Measurements from ENCODE around the gene KCNJ11. TPM values are rescaled to one million over a fixed set of nuclear protein-coding genes. Genes with fewer than 3 reads are reported as not detected.

The KCNJ11 gene
- total RNA-seq, 1 experiment from 2014 or later: 0.09 TPM

DNA sequence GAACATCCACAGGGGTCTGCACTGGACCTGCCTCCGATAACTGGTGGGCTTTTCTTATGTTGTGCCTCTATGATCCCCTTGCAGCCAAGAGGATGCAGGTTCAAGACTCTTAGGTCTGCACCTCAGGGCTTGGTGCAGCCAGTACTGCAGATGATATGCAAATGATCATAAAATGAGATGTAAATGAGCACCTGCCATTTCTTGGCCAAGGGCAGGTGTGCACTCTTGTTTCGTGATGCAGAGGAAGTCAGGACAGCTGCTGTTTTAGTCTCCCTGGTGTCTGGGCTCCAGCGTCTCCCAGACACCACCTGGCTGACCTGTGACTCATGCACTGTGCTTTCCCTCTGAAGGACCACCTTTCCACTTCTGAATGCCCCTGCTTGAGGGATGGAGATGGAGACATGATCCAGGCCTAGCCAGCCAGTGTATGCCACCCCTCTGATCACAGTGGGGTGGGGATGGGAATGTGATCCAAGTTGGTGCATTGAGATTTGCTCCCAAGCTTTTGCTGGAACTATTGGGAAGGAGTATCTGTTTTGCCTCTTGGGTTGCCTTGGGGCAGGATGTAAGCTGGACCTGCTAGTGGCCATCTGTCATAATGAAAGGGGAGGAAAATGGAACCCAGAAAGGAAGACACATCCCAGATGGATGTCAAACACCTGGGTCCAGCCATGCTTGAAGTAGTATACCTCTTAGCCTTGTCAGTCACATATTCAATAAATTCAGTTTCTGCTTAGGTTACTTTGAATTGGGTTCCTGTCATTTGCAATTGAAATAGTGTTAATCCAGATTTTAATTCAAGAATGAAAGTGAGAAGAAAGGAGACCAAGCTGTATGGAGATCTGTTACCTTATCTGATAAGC, 3.3 kb upstream of the KCNJ11 start:
- DNase-seq (ENCODE audit: low spot score): no peak

DNA sequence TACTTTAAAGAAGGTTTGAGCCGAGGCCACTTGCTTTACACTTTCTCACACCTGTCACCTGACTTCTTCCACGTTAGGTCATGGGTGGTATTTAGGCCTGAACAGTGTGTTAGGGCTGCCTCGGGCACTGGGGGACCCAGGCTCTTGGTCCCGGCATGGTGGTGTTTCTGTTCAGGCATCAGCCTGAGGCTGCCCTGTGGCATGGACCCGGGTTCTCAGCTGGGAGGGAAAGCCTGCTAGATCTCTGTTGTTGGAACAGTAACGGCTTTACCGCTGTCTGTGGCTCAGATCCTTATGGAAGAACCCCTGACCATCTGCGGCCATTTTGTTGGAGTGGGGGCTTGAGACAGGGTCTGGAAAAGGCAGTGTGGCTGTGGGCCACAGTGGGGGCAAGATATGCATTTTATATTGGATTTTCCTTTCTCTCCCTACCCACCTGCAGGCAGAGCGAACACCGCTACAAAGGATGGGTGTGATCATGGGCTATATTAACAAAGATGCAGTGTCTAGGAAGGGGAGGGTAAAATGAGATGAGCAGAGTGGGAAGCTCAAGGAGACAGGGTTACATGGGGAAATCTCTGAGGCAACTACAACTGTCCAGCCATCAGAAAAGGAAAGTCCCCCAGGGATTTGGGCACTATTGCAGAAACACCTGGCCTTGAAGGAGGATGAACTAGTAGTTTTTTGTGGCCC, 1.6 kb upstream of the KCNJ11 start:
- DNase-seq (ENCODE audit: low spot score): no peak

- peak; percentile 60 for DNase-seq (ENCODE audit: low spot score)
Observed at GRCh38 chr11:17389211-17389956, 925 bp upstream of the KCNJ11 start.

GRCh38 chr11:17387811-17388210, 648 bp downstream of the KCNJ11 start:
- no peak for DNase-seq (ENCODE audit: low spot score)

- DNase-seq (ENCODE audit: low spot score): no peak
Observed at GRCh38 chr11:17387254-17387653, 1.2 kb downstream of the KCNJ11 start.

- DNase-seq (ENCODE audit: low spot score): peak; percentile 39
Observed at GRCh38 chr11:17386331-17387084, 2.0 kb downstream of the KCNJ11 start.

GRCh38 chr11:17385926-17386325, 2.5 kb downstream of the KCNJ11 start:
- DNase-seq (ENCODE audit: low spot score): no peak

DNA sequence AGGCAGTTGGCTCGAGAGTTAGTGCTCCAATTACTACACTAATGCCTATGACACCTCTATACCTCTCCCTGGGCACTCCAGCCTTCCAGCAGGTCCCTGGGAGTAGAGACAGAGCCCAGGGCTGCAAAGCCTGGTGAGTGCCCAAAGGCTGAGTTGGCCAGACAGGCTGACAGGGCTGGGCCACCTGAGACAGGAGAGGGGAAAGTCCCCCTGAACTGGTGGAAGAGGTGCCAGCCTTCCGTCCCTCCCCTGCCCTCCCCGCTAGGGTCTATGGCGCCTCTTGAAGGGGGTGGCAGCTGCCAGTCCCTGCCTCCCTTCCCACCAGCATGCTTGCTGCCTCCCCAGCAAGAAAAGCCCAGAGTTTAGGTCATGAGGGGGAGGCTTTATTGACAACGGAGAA, 3.0 kb downstream of the KCNJ11 start:
- DNase-seq (ENCODE audit: low spot score): no peak

GRCh38 chr11:17384002-17384511, 4.4 kb downstream of the KCNJ11 start:
- DNase-seq (ENCODE audit: low spot score): peak; percentile 51

DNA sequence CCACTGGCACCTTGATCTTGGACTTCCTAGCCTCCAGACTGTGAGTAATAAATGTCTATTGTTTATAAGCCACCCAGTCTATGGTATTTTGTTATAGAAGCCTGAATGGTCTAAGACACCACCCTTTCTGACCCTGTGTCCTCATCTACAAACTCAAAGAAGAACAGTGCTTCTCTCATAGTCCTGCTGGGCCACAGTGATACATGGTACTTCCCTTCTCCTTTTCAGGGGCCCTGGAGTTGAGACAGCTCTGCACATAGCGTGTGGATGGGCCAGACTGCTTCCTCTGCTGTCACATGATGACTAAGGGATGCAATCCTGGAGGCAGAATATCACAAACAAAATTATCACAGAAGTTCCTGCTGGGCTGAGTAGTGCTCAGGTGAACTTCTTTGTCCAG, 5.0 kb downstream of the KCNJ11 start:
- no peak for DNase-seq (ENCODE audit: low spot score)

GRCh38 chr11:17382046-17382728, 6.3 kb downstream of the KCNJ11 start:
- no peak for DNase-seq (ENCODE audit: low spot score)

DNA sequence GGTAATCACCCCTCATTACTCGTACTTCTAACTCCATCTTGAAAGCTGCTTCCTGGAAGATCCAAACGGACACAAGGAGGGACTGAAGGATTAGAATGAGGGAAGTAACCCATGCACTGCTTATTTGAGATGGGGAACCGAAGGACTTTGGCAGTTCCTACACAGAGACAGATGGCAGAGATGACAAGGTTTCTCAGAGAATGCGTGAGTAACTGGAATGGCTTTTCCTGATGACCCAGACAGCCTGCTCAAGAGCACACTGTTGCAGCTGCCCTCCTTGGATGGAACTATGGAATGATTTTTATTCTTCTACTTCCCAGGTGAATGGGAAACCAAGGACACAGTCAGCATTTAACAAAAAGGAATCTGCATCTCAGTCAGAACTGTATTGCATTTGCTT, 7.3 kb downstream of the KCNJ11 start:
- no peak for DNase-seq (ENCODE audit: low spot score)

- DNase-seq (ENCODE audit: low spot score): no peak
Observed at GRCh38 chr11:17379383-17380180, 8.9 kb downstream of the KCNJ11 start.

GRCh38 chr11:17378655-17379054, 9.8 kb downstream of the KCNJ11 start:
- no peak for DNase-seq (ENCODE audit: low spot score)

DNA sequence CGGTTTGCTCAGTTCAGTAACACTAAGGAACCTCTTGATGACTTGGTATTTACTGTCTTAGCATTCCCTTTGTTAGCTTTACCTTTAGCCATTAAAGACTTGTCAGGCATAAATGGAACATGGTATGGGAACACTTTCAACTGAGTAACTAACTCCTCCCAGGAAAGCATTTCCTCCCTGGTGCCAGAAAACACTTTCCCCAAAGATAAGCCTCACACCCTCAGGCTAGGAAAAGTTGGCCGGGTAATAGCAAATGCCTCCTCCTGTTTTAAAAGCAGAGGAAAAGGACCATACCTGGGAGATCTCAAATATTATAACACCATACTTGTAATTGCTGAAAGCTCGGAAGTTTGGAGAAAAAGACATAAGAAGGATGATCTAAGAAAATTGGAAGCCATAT, 12.0 kb downstream of the KCNJ11 start:
- no peak for DNase-seq (ENCODE audit: low spot score)

DNA sequence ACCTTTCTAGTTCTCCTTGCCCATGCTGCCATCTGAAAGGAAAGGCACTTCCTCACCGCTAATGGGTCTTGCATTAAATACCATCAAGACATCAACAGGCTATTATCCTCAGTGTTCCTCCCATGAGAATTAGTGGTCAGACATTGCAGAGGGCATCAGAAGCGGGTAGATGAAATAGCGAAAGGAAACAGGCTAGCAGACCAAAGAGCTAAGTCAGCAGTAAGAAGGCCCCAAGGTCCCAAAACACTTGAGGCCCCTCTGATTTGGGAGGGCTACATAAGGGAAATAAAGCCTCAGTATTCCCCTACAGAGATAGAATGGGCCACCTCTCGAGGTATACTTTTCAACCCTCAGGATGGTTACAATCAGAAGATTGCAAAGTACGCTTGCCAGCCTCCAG, 12.9 kb downstream of the KCNJ11 start:
- no peak for DNase-seq (ENCODE audit: low spot score)

GRCh38 chr11:17371614-17372013, 16.8 kb downstream of the KCNJ11 start:
- no peak for DNase-seq (ENCODE audit: low spot score)

GRCh38 chr11:17369684-17370243, 18.7 kb downstream of the KCNJ11 start:
- DNase-seq (ENCODE audit: low spot score): no peak

- no peak for DNase-seq (ENCODE audit: low spot score)
Observed at GRCh38 chr11:17369094-17369493, 19.4 kb downstream of the KCNJ11 start.

DNA sequence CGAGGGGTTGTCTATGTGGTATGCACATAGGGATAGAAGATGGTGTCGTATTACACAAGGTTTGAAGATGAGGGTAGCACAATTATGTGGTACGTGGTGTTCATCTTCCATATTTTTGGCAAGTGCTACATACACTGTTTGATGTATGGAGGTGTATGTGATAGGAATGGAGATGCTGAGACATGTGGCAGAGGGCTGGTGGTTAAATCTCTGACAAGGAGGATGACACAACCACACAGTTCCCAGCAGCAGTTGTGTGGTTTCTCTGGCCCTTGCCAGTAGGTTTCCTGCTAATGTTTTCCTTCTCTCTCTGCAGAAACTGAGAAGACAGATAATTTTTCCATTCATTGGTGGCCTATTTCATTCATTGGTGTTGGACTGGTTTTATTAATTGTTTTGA, 19.9 kb downstream of the KCNJ11 start:
- no peak for DNase-seq (ENCODE audit: low spot score)
